ENCODE results near the gene LAMC2. TPM values are rescaled to one million over a fixed set of nuclear protein-coding genes. Genes with fewer than 3 reads are reported as not detected.

LAMC2 gene
- total RNA-seq, 1 experiment from 2014 or later = 0.11 TPM

- H3K27ac ChIP-seq (ENCODE audit: low read depth, low read length, poor library complexity, severe bottlenecking) = no peak overlapping the region
- CTCF ChIA-PET = no interaction called here
- no peaks in the 10 kb centered on the region for H3K9me3 ChIP-seq (ENCODE audit: low read depth, low read length, poor library complexity, severe bottlenecking)
- H3K36me3 ChIP-seq (ENCODE audit: insufficient read depth, low read length, poor library complexity, severe bottlenecking) = no peaks in the 10 kb centered on the region
- POLR2A ChIA-PET (ENCODE audit: low non-redundant PET) = no interaction called here
- TF ChIP-seq EZH2 (IDR thresholded peaks at IDR 0.05; ENCODE audit: borderline replicate concordance, low read depth, low read length, poor library complexity, severe bottlenecking) (no peak), CTCF (conservative IDR thresholded peaks at IDR 0.05; ENCODE audit: low read depth, low read length) (no peak)
- intact Hi-C loops (cut with micrococcal nuclease; ENCODE audit: unreplicated experiment) = loop anchor here (10.0 kb wide), 1 partner anchor 340 kb away; no protein-coding TSS in a partner anchor
- no peaks in the 10 kb centered on the region for H3K27me3 ChIP-seq (replicated peaks; ENCODE audit: insufficient read depth, low read depth, low read length, poor library complexity)
- no TSS peak for BruUV-seq (replicated peaks)
- H3K4me1 ChIP-seq (ENCODE audit: insufficient read depth, low read length, poor library complexity, severe bottlenecking) = no peaks in the 10 kb centered on the region
- DNase-seq (ENCODE audit: low spot score) = no peak
- no peak overlapping the region for H3K4me3 ChIP-seq (ENCODE audit: low read depth, low read length, poor library complexity, severe bottlenecking)
Measured at GRCh38 chr1:183285256-183285655, 99.2 kb downstream of the LAMC2 start.

DNA sequence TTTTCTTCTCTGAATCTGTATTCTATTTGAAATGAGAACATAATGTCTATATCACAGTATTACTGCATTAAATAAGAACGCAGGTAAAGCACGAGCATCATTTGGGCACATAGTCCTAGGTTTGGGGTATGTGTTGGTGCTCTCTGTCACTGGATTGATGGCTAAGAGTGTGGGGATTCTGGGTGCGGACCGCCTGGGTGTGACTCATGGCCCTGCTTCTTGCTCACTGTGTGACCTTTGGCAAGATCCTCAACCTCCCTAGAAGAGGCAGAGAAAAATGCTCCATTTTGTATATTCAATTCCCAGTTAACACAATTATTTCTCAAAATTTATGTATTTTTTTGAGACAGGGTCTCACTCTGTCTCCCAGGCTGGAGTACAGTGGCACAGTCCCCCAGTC, 99.7 kb downstream of the LAMC2 start:
- Histone ChIP-seq H3K4me3 (ENCODE audit: low read depth, low read length, poor library complexity, severe bottlenecking) (no peak overlapping the region), H3K27me3 (replicated peaks; ENCODE audit: insufficient read depth, low read depth, low read length, poor library complexity) (no peaks in the 10 kb centered on the region), H3K4me1 (ENCODE audit: insufficient read depth, low read length, poor library complexity, severe bottlenecking) (no peaks in the 10 kb centered on the region), H3K9me3 (ENCODE audit: low read depth, low read length, poor library complexity, severe bottlenecking) (no peaks in the 10 kb centered on the region), H3K36me3 (ENCODE audit: insufficient read depth, low read length, poor library complexity, severe bottlenecking) (no peaks in the 10 kb centered on the region), H3K27ac (ENCODE audit: low read depth, low read length, poor library complexity, severe bottlenecking) (no peak overlapping the region)
- TF ChIP-seq CTCF (conservative IDR thresholded peaks at IDR 0.05; ENCODE audit: low read depth, low read length) (no peak), EZH2 (IDR thresholded peaks at IDR 0.05; ENCODE audit: borderline replicate concordance, low read depth, low read length, poor library complexity, severe bottlenecking) (no peak)
- ChIA-PET POLR2A (ENCODE audit: low non-redundant PET) (no interaction called here), CTCF (no interaction called here)
- DNase-seq (ENCODE audit: low spot score) = no peak
- BruUV-seq (replicated peaks) = no TSS peak
- intact Hi-C loops (cut with micrococcal nuclease; ENCODE audit: unreplicated experiment) = loop anchor here (10.0 kb wide), 1 partner anchor 339 kb away; no protein-coding TSS in a partner anchor

DNA sequence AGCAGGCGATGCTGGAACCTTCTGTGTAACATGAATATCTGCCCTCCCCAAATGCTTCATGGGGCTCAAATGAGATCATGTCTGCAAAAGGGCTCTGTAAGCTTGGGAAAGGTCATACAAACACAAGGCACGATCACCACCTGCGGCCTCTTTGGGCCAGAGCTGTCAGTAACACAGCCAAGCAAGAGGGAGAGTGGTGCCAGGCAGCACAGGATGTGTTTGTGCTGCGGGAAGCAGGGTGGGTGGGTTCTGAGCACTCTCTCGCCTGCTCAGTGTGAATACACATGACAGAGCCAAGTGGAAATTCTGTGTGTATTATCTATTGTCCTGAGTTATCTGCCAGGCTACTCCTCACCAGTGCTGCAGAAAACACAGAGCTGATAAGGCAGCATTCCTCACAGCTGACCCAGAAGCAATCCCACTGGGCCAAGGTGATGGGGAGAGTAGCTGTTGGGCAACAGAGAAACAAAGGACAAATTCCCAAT, 101.2 kb downstream of the LAMC2 start:
- ChIA-PET CTCF (no interaction called here), POLR2A (ENCODE audit: low non-redundant PET) (interaction anchor here (0.5 kb wide), 1 partner anchor 490 kb away, joined by 4 read pairs; no protein-coding TSS in a partner anchor)
- no peak overlapping the region for H3K27ac ChIP-seq (ENCODE audit: low read depth, low read length, poor library complexity, severe bottlenecking)

More for the DNA sequence above, 101.2 kb downstream of the LAMC2 start:
- no peak for TF ChIP-seq CTCF (conservative IDR thresholded peaks at IDR 0.05; ENCODE audit: low read depth, low read length)
- TF ChIP-seq EZH2 (IDR thresholded peaks at IDR 0.05; ENCODE audit: borderline replicate concordance, low read depth, low read length, poor library complexity, severe bottlenecking) = no peak
- BruUV-seq (replicated peaks) = no TSS peak
- Histone ChIP-seq H3K4me1 (ENCODE audit: insufficient read depth, low read length, poor library complexity, severe bottlenecking) (no peaks in the 10 kb centered on the region), H3K36me3 (ENCODE audit: insufficient read depth, low read length, poor library complexity, severe bottlenecking) (no peaks in the 10 kb centered on the region), H3K9me3 (ENCODE audit: low read depth, low read length, poor library complexity, severe bottlenecking) (no peaks in the 10 kb centered on the region), H3K27me3 (replicated peaks; ENCODE audit: insufficient read depth, low read depth, low read length, poor library complexity) (no peaks in the 10 kb centered on the region), H3K4me3 (ENCODE audit: low read depth, low read length, poor library complexity, severe bottlenecking) (no peak overlapping the region)
- intact Hi-C loops (cut with micrococcal nuclease; ENCODE audit: unreplicated experiment) = loop anchor here (10.0 kb wide), 1 partner anchor 338 kb away; no protein-coding TSS in a partner anchor
- DNase-seq (ENCODE audit: low spot score) = no peak

Data from A673 (cell line).